SJSA1 (cell line): ENCODE measurements around the gene IPO8. TPM values are rescaled to one million over a fixed set of nuclear protein-coding genes. Genes with fewer than 3 reads are reported as not detected.

ENCODE experiments used
- DNase-seq, 2 experiments: peaks; one replicate each; pipeline ENCODE4 v3.0.0-alpha.2; 2015 to 2020; ENCODE audit warnings: low spot score in 2 of 2, low read depth in 1 of 2
- H3K27ac ChIP-seq: fragments of 250-450 bp; sonication (Bioruptor Pico); 2 replicates; pipeline ENCODE4 v1.5.1; 2020; ENCODE audit warnings: mild to moderate bottlenecking, moderate library complexity
- H3K27me3 ChIP-seq: fragments of 250-450 bp; sonication (Bioruptor Pico); replicated peaks from 2 replicates; pipeline ENCODE4 v1.5.1; 2020; ENCODE audit warnings: mild to moderate bottlenecking, moderate library complexity
- H3K36me3 ChIP-seq: fragments of 250-450 bp; sonication (Bioruptor Pico); 2 replicates; pipeline ENCODE4 v1.5.1; 2020; ENCODE audit warnings: mild to moderate bottlenecking
- H3K4me1 ChIP-seq: fragments of 250-450 bp; sonication (Bioruptor Pico); replicated peaks from 2 replicates; pipeline ENCODE4 v1.6.1; 2021; ENCODE audit warnings: mild to moderate bottlenecking
- H3K4me3 ChIP-seq: fragments of 250-450 bp; sonication (Bioruptor Pico); 2 replicates; pipeline ENCODE4 v1.5.1; 2020; ENCODE audit warnings: mild to moderate bottlenecking
- H3K9me3 ChIP-seq: fragments of 250-450 bp; sonication (Bioruptor Pico); replicated peaks from 2 replicates; pipeline ENCODE4 v1.5.1; 2020; ENCODE audit warnings: mild to moderate bottlenecking
- total RNA-seq: library from RNA; depleted of rRNA; stranded (reverse); fragments of >200 nt; shearing (Covaris generic); gene quantifications from 2 replicates; pipeline ENCODE4 v1.2.3, GENCODE V29; 2014

The IPO8 gene
- total RNA-seq, 1 experiment from 2014 or later: 21.0 TPM

DNA sequence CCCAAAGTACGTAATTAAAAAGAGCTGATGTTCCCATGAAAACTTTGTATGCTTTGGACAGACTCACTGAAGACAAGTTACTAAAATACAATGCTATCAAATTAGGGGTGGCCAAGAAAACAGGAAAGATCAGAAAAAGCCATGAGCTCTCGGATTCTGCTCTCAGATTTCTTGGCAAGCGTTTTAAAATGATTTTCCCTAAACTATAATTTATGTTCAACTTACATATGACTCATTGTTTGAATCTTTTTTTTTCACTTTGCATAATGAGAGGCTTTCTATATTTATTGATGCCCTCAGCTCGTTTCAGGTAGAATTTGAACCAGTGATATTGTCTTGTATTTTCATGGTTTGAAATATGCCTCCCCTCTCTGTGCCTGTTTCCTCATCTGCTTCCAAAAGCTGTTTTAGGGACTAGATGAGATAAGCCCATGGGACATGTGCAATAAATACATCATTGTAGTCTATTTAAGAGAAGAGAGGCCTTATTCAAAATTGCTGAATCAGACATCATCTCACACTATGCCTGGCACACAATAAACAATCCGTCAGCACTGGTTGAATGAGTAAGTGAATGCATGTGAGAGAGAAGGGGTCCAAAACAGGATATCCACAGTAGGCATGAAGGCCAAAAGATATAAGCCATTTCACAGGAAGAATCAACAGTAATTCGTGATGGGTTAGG, 4.7 kb upstream of the IPO8 start:
- H3K27ac ChIP-seq: no peak overlapping the region
- no peak for DNase-seq

DNA sequence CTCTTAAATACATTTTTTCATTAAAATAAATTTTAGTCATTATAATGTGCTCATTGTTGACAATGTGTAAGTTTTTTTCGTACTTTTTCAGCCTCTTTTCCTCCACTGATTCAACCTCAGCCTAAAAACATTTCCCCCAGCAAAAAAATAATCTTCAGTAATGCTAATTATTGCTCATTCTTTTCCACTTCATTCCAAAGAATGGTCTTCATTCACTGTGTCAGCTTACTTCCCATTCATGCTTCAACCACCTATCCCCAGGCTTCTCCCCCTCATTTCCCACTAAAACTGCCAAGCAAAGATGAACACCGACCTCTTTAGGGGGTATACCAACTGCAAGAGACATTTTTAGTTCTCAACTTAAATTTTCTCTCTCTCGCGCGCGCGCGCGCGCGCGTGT, 2.7 kb upstream of the IPO8 start:
- DNase-seq: no peak
- 0 out of 2 replicates have a peak, but pooled peaks cover 4% of the 10 kb centered on the region for H3K36me3 ChIP-seq
- H3K9me3 ChIP-seq: no peaks in the 10 kb centered on the region
- H3K4me3 ChIP-seq: no peak overlapping the region
- no peak overlapping the region for H3K27ac ChIP-seq
- peaks cover 10% of the 10 kb centered on the region; the same call in 1 of the 2 replicates for H3K4me1 ChIP-seq
- no peaks in the 10 kb centered on the region for H3K27me3 ChIP-seq

More for the DNA sequence above, 4.7 kb upstream of the IPO8 start:
- Histone ChIP-seq H3K27me3 (no peaks in the 10 kb centered on the region), H3K4me1 (peaks cover 5% of the 10 kb centered on the region; the same call in 1 of the 2 replicates), H3K9me3 (no peaks in the 10 kb centered on the region), H3K36me3 (0 out of 2 replicates have a peak, but pooled peaks cover 2% of the 10 kb centered on the region), H3K4me3 (no peak overlapping the region)

DNA sequence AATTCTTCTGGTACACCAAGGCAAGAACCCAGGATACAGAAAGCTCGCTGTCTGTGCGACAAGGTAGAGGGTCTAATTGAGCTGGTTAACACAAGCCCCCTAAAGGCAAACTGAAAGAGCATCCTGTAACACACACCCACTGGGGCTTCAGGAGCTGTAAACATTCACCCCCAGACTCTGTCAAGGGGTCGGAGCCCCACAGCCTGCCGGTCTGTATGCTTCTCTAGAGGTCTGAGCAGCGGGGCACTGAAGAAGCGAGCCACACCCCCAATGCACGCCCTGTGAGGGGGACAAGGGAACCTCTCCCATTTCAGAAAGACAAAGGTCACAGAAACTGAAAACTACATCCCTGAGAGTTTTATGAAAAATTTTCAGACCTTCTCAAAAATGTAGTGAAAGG, 1.3 kb upstream of the IPO8 start:
- H3K27ac ChIP-seq: no peak overlapping the region
- H3K4me3 ChIP-seq: no peak overlapping the region
- H3K4me1 ChIP-seq: peaks cover 10% of the 10 kb centered on the region; the same call in 1 of the 2 replicates
- H3K36me3 ChIP-seq: 0 out of 2 replicates have a peak, but pooled peaks cover 4% of the 10 kb centered on the region
- no peak for DNase-seq
- H3K9me3 ChIP-seq: no peaks in the 10 kb centered on the region
- H3K27me3 ChIP-seq: no peaks in the 10 kb centered on the region

DNA sequence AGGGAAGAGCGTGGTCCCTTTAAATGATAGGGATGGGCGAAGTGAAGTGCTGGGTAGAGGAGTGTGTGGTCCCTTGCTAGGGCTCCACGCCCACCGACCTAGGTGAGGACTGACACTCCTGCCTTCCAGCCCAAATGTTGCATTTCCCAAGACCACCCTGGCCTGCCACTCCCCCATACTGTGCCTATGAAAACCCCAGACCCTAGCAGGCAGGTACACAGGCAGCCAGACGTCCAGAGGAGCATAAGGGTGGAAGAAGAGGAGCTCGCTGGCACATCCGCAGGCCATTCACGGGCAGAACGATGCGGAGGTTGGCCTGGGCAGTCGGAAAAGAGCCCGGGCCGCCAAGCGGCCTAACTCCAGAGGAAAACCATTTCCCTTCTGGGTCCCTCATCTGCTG, 817 bp upstream of the IPO8 start:
- Histone ChIP-seq H3K9me3 (no peaks in the 10 kb centered on the region), H3K27me3 (no peaks in the 10 kb centered on the region), H3K4me1 (peaks cover 11% of the 10 kb centered on the region), H3K27ac (no peak overlapping the region), H3K4me3 (peak overlapping the region; percentile 79; the same call in 1 of the 2 replicates), H3K36me3 (0 out of 2 replicates have a peak, but pooled peaks cover 4% of the 10 kb centered on the region)
- DNase-seq: no peak

DNA sequence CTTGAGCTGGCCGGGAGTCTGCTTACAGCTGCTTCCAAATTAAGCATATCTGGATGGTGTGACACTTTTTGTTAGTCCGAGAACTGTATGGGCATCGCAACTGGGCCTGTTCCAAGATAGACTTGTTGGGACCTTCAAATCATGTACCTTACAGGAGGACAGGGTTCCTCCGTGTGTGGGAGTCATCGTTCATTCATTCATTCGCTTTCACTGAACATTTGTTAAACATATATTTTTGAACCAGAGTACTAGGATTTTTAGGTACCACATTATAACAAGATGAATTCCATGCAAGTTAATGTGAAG, 387 bp upstream of the IPO8 start:
- no peaks in the 10 kb centered on the region for H3K27me3 ChIP-seq
- DNase-seq: no peak
- H3K9me3 ChIP-seq: no peaks in the 10 kb centered on the region
- H3K4me1 ChIP-seq: peaks cover 15% of the 10 kb centered on the region
- H3K4me3 ChIP-seq: peak overlapping the region; percentile 79
- 0 out of 2 replicates have a peak, but pooled peaks cover 4% of the 10 kb centered on the region for H3K36me3 ChIP-seq
- H3K27ac ChIP-seq: peak overlapping the region; percentile 71

DNA sequence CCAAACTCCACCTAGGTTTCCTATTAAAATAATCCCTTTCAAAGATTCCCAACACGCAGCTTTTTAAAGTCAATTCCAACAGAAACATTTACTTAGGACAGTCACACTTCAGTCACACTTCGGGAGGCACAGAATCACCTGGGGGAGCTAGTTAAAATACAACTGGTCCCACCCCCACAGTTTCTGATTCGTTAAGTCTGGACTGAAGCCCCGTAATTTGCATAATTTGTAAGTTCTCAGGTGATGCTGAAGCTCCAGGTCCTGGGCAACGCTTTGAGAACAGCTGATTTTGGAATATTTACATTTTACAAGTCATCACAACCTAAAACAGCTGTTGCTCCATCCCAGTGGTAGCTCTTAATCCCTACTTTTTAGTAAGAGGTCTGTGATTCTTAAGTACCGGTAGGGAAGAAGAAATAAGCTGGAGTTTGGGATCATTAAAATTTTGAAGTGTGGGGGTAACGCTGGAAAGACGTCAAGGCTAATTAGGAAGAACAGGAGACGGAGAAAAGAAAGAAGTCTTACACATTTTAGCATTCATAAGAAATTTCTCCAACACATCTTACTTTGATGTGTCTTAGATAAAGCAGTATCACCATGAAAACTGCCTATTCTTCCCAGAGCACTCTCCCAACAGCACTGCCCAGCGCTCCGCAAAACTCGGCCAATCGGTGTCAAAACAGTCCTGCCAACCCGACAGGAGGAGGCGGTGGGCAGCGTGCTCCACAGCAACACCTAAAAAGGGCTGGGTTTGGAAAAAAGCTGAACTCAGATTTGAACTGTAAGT, 1.1 kb downstream of the IPO8 start:
- Histone ChIP-seq H3K9me3 (no peaks in the 10 kb centered on the region), H3K27me3 (no peaks in the 10 kb centered on the region), H3K4me3 (peak overlapping the region; percentile 79), H3K27ac (no peak overlapping the region), H3K4me1 (peaks cover 18% of the 10 kb centered on the region), H3K36me3 (peaks cover 4% of the 10 kb centered on the region; the same call in 1 of the 2 replicates)
- DNase-seq: peak in 1 of 2 experiments; percentile 31

DNA sequence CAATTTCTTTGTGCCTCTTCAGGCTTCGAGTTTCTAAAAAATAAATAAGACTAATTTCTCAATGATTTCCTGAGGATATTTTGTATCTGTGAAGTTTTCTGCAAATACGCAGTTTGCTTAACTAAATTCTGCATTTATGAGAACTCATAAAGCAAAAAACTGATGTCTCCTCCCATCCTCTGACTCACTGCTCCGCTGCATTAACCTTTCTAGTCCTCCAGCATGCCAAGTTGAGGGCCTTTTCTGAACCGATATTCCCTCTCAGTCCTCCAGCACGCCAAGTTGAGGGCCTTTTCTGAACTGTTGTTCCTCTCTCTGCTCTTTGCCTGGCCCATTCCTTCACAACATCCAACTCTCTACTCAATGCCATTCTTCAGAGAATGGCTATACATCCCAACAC, 3.2 kb downstream of the IPO8 start:
- no peak overlapping the region for H3K4me3 ChIP-seq
- no peak for DNase-seq
- no peak overlapping the region for H3K27ac ChIP-seq
- peaks cover 4% of the 10 kb centered on the region; the same call in 1 of the 2 replicates for H3K36me3 ChIP-seq
- H3K9me3 ChIP-seq: no peaks in the 10 kb centered on the region
- H3K27me3 ChIP-seq: no peaks in the 10 kb centered on the region
- peaks cover 24% of the 10 kb centered on the region for H3K4me1 ChIP-seq

DNA sequence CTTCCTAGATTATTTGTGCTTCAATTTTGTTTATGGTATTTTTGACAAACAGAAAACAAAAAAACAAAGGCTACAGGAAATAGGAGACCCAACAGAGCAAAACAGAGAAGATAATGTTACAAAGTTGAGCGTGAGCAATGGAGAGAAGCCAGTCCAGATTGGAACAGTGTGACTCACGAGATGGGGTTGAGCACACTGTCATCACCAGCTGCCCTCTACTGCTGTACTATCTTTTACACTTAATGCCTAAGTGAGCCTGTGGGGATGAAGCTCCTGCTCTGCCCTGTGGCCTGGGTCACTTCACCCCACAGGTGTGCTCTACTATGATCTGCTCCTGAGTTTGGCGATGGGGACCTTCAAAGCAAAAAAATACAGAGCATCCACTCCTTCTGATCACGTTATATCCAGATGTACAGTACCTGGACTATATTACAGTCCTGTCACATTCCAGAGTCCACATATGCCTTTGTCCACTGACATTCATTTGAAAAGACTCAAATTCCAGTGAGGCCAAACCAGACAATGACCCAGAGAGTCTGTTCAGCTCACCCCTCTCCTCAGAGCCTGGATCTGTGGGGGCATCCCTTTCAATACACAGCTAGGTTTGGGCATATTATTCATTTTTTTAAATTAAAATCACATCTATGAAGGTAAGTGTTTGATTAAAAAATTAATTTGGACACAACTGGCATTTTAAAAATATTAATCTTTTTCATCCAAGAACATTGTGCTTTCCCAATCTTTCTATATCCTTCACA, 4.4 kb downstream of the IPO8 start:
- Histone ChIP-seq H3K36me3 (peaks cover 4% of the 10 kb centered on the region; the same call in 1 of the 2 replicates), H3K4me3 (no peak overlapping the region), H3K27ac (no peak overlapping the region), H3K4me1 (peaks cover 26% of the 10 kb centered on the region), H3K27me3 (no peaks in the 10 kb centered on the region), H3K9me3 (no peaks in the 10 kb centered on the region)
- DNase-seq: peak in 1 of 2 experiments; percentile 40

DNA sequence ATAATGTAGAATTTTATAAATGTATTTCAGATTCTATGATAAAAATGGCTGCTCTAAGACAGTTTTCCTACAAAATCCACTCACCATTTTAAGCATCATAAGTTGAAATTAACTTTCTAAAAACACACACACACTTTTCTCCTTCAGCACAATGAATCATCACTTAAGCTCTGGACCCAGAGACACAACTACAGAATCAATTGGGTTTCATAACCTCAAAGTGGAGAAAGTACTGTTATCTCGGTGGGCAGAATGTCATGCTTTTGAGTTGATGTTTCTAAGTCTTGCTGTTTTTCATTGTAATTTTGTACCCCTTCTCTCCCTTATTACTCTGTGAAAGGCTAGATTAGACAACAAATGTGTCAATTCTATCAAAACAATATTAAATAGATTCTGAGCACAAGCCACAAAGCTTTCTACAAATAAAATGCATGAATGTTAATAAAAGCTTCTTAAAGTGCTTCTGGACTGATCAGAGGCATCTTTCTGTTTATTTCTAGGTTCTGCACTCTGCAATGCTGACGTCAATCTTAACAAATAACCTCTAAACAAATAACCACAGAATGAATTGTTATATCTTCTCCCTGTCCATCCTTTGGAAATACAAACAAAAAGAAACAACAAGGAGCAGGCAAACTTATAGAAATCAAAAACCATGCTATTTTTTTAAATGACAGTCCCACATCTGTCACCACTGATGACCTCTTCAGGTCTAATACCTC, 8.2 kb downstream of the IPO8 start:
- H3K4me1 ChIP-seq: peaks cover 17% of the 10 kb centered on the region
- H3K27me3 ChIP-seq: no peaks in the 10 kb centered on the region
- peak in 1 of 2 experiments; percentile 31 for DNase-seq
- H3K36me3 ChIP-seq: peaks cover 12% of the 10 kb centered on the region
- H3K4me3 ChIP-seq: no peak overlapping the region
- H3K9me3 ChIP-seq: no peaks in the 10 kb centered on the region
- H3K27ac ChIP-seq: no peak overlapping the region

DNA sequence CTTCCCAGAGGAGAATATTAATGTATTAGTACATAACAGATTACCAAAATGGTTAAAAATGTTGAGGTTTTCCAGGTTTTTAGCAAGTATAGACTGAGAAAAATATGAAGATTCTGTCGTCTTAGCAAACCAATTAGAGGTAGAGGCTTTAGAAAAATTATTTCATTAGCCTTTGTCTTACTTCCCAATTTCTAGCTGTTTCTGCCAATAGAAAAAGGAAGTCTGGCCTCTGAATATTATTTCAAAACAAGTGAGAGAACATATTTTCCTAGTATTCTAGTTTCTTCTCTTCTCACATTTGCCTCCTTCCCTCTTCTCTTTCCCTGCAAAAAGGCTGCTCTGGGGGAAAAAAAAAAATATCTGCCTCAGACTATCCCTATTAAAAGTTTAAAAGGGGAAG, 16.4 kb downstream of the IPO8 start:
- Histone ChIP-seq H3K4me3 (no peak overlapping the region), H3K9me3 (no peaks in the 10 kb centered on the region), H3K4me1 (0 out of 2 replicates have a peak, but pooled peaks cover 3% of the 10 kb centered on the region), H3K27me3 (no peaks in the 10 kb centered on the region), H3K36me3 (peaks cover 43% of the 10 kb centered on the region), H3K27ac (no peak overlapping the region)
- no peak for DNase-seq

DNA sequence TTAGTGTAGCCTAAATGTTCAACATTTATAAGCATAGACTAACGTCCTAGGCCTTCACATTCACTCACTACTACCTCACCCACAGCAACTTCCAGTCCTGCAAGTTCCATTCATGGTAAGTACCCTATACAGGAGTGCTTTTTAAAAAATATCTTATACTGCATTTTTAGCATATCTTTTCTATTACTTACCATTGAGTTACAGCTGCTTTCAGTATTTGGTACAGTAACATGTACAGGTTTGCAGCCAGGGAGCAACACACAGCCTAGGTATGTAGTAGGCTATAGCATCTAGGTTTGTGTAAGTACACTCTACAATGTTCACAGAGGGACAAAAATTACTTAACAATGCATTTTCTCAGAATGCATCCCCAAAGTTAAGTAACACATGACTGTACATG, 17.4 kb downstream of the IPO8 start:
- peaks cover 45% of the 10 kb centered on the region for H3K36me3 ChIP-seq
- 0 out of 2 replicates have a peak, but pooled peaks cover 3% of the 10 kb centered on the region for H3K4me1 ChIP-seq
- no peaks in the 10 kb centered on the region for H3K27me3 ChIP-seq
- H3K9me3 ChIP-seq: no peaks in the 10 kb centered on the region
- no peak for DNase-seq
- no peak overlapping the region for H3K27ac ChIP-seq
- H3K4me3 ChIP-seq: no peak overlapping the region

DNA sequence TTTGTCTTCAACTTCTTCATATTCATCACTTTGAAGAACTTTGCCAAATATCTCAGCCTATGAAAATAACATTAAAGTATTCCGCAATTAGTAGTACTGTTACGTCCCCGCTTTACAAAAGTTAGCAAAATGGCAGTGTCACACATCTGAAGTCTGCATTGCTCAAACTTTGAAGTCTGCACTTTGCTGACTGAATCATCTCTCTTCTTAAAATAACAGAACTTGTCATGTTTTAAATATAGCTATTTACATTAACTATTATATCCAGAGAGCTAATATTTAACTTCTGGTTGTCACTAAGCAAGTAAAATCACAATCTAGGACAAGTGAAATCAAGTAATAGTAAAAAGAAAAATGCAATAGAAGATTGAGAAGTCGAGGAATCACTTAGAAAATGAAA, 34.5 kb downstream of the IPO8 start:
- Histone ChIP-seq H3K4me1 (no peaks in the 10 kb centered on the region), H3K36me3 (peaks cover 56% of the 10 kb centered on the region), H3K27ac (no peak overlapping the region), H3K9me3 (no peaks in the 10 kb centered on the region), H3K4me3 (no peak overlapping the region), H3K27me3 (no peaks in the 10 kb centered on the region)
- DNase-seq: no peak

DNA sequence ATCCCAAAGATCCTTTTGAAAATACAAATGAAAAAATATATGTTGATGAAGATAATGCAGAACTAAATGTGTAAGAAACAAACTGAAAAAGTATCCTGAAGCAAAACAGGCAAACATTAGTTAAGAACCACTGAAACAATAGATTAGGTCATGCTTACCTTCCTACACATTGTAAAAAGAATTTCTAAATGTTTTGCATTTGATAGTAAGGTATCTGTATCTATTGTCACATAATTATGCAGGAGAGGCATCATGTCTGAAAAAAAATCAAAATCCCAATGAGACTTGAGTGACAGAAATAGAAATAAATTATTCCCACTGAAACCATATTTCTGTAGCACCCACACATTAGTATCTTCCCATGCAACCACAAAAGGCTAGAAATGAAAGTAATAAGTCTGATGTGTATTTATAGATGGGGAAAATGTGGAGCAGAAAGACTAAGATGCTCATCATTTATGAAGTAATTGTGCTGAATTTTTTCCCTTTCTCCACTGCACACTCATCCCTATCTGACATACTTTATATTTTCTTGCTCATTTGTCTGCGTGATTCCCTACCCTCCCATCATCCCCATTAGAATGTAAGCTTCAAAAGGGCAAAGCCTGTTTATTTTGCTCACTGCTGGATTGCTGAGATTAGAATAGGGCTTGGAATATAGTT, 43.5 kb downstream of the IPO8 start:
- DNase-seq: no peak
- H3K4me3 ChIP-seq: no peak overlapping the region
- no peaks in the 10 kb centered on the region; the same call in 1 of the 2 replicates for H3K27me3 ChIP-seq
- no peak overlapping the region for H3K27ac ChIP-seq
- no peaks in the 10 kb centered on the region for H3K4me1 ChIP-seq
- no peaks in the 10 kb centered on the region for H3K9me3 ChIP-seq
- peaks cover 15% of the 10 kb centered on the region for H3K36me3 ChIP-seq
